Measurements from ENCODE around the gene NXPH3. TPM values are rescaled to one million over a fixed set of nuclear protein-coding genes. Genes with fewer than 3 reads are reported as not detected.

Gene NXPH3
- total and polyA plus RNA-seq, 2 donors (not counting 1 experiment from before 2014, with no cell fraction given), result not detected

DNA sequence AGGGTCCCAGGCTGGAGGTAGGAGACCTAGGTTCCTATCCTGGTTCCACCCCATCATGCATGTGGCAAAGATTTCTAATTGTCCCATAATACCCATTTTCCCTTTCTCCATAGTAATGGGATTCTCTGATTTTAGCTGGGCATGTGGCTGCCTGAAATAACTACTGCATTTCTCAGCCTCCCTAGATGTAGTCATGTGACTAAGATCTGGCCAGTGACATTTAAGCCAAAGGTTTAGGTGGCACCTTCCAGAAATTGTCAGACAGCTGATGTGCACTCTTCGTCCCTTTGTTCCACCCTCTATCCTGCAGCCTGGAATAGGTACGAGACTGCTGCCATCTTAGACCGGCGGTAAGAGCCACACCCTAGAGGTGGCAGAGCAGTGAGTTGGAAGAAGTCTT, 8.2 kb downstream of the NXPH3 start:
- Mint-ChIP-seq H3K4me1 (no peaks in the 10 kb centered on the region), H3K9me3 (ENCODE audit: insufficient read depth) (no peaks in the 10 kb centered on the region), H3K27ac (no peak overlapping the region), H3K27me3 (no peaks in the 10 kb centered on the region), H3K4me3 (no peak overlapping the region)
- DNase-seq (no peak), ATAC-seq (ENCODE audit: low read depth) (no peak)
- Histone ChIP-seq H3K9me3 (ENCODE audit: control extremely low read depth in 1 of 3, control insufficient read depth in 2 of 3, insufficient read depth in 1 of 3, low read length in 2 of 3) (no peaks in the 10 kb centered on the region), H3K4me2 (replicated peaks; ENCODE audit: low read depth, low read length, poor library complexity, severe bottlenecking) (no peak overlapping the region), H3K27ac (ENCODE audit: low read length in 2 of 2) (no peak overlapping the region), H2AFZ (ENCODE audit: insufficient read depth, low read depth, low read length, poor library complexity, severe bottlenecking) (no peak overlapping the region), H4K20me1 (ENCODE audit: control insufficient read depth, insufficient read depth, low read length, poor library complexity, severe bottlenecking) (no peaks in the 10 kb centered on the region), H3K36me3 (replicated peaks in 1 of 2; ENCODE audit: control extremely low read depth in 1 of 2, control insufficient read depth in 1 of 2, extremely low read depth in 1 of 2, insufficient read depth in 2 of 2, low read length in 1 of 2) (no peaks in the 10 kb centered on the region), H3K4me1 (ENCODE audit: control insufficient read depth in 2 of 2, insufficient read depth in 2 of 2, low read length in 2 of 2) (no peaks in the 10 kb centered on the region), H3K9ac (ENCODE audit: low read length) (no peak overlapping the region), H3K79me2 (ENCODE audit: control insufficient read depth, insufficient read depth, low read length) (no peaks in the 10 kb centered on the region), H3K27me3 (replicated peaks in 1 of 4; ENCODE audit: control extremely low read depth in 1 of 4, control insufficient read depth in 3 of 4, insufficient read depth in 4 of 4, low read length in 3 of 4) (no peaks in the 10 kb centered on the region), H3K4me3 (ENCODE audit: control extremely low read depth in 1 of 5, extremely low read depth in 1 of 5, insufficient read depth in 1 of 5, low read depth in 2 of 5, low read length in 4 of 5) (no peak overlapping the region)
- ChIA-PET CTCF (no interaction called here), POLR2A (interaction anchor here (0.6 kb wide), 1 partner anchor 508 kb away, joined by 9 read pairs; no protein-coding TSS in a partner anchor)
- WGBS (ENCODE audit: insufficient coverage), result 100% methylated on average over 1 of the region's 4 CpGs
- intact Hi-C loops (cut with micrococcal nuclease), result no loop called here
- TF ChIP-seq, protein P1, sequence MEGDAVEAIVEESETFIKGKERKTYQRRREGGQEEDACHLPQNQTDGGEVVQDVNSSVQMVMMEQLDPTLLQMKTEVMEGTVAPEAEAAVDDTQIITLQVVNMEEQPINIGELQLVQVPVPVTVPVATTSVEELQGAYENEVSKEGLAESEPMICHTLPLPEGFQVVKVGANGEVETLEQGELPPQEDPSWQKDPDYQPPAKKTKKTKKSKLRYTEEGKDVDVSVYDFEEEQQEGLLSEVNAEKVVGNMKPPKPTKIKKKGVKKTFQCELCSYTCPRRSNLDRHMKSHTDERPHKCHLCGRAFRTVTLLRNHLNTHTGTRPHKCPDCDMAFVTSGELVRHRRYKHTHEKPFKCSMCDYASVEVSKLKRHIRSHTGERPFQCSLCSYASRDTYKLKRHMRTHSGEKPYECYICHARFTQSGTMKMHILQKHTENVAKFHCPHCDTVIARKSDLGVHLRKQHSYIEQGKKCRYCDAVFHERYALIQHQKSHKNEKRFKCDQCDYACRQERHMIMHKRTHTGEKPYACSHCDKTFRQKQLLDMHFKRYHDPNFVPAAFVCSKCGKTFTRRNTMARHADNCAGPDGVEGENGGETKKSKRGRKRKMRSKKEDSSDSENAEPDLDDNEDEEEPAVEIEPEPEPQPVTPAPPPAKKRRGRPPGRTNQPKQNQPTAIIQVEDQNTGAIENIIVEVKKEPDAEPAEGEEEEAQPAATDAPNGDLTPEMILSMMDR (IDR thresholded peaks at IDR 0.05), result no peak
- TF ChIP-seq EZH2 (IDR thresholded peaks at IDR 0.05; ENCODE audit: borderline replicate concordance, insufficient read depth, low read depth, low read length, poor library complexity, severe bottlenecking), result no peak

DNA sequence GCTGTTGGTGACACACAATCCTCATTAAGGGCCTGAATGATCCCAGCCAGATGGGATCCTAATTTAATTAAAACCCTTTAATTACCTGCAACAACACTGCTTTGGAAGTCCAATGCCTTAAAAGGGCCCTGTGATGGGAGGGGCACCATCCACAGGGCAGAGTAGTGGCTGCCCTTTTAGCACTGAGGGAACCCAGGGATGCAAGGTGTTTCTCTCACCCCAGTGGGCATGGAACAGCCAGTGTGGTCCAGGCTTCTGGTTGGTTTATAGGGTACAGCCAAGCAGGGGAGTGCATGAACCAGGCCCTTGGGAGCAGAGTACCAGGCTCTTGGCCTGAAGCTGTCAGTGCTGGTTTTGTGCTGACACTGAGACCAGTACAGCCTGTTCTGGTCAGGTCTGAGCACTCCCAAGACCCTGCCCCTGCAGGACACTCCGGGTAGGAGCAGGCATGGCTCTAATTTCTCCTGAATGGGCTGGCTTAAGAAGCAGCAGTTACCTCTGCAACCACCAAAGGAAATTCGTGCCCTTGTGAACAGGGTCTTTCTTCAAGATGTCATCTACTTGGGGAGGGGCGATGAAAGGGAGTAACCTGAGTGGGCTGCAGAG, 9.9 kb downstream of the NXPH3 start:
- Histone ChIP-seq H3K9me3 (ENCODE audit: control extremely low read depth in 1 of 3, control insufficient read depth in 2 of 3, insufficient read depth in 1 of 3, low read length in 2 of 3) (no peaks in the 10 kb centered on the region), H3K9ac (ENCODE audit: low read length) (no peak overlapping the region), H3K4me3 (ENCODE audit: control extremely low read depth in 1 of 5, extremely low read depth in 1 of 5, insufficient read depth in 1 of 5, low read depth in 2 of 5, low read length in 4 of 5) (no peak overlapping the region), H3K36me3 (replicated peaks in 1 of 2; ENCODE audit: control extremely low read depth in 1 of 2, control insufficient read depth in 1 of 2, extremely low read depth in 1 of 2, insufficient read depth in 2 of 2, low read length in 1 of 2) (no peaks in the 10 kb centered on the region), H2AFZ (ENCODE audit: insufficient read depth, low read depth, low read length, poor library complexity, severe bottlenecking) (no peak overlapping the region), H3K4me2 (replicated peaks; ENCODE audit: low read depth, low read length, poor library complexity, severe bottlenecking) (no peak overlapping the region), H3K27ac (ENCODE audit: low read length in 2 of 2) (no peak overlapping the region), H3K4me1 (ENCODE audit: control insufficient read depth in 2 of 2, insufficient read depth in 2 of 2, low read length in 2 of 2) (no peaks in the 10 kb centered on the region), H3K27me3 (replicated peaks in 1 of 4; ENCODE audit: control extremely low read depth in 1 of 4, control insufficient read depth in 3 of 4, insufficient read depth in 4 of 4, low read length in 3 of 4) (no peaks in the 10 kb centered on the region), H3K79me2 (ENCODE audit: control insufficient read depth, insufficient read depth, low read length) (no peaks in the 10 kb centered on the region), H4K20me1 (ENCODE audit: control insufficient read depth, insufficient read depth, low read length, poor library complexity, severe bottlenecking) (no peaks in the 10 kb centered on the region)
- H3K27ac Mint-ChIP-seq, result no peak overlapping the region
- no peak overlapping the region for H3K4me3 Mint-ChIP-seq
- H3K27me3 Mint-ChIP-seq, result no peaks in the 10 kb centered on the region
- TF ChIP-seq EZH2 (IDR thresholded peaks at IDR 0.05; ENCODE audit: borderline replicate concordance, insufficient read depth, low read depth, low read length, poor library complexity, severe bottlenecking), result no peak
- TF ChIP-seq, protein P1 (IDR thresholded peaks at IDR 0.05), result no peak
- WGBS (ENCODE audit: insufficient coverage), result 92% methylated on average over 3 of the region's 3 CpGs
- ATAC-seq (ENCODE audit: low read depth) (no peak), DNase-seq (no peak)
- POLR2A ChIA-PET, result no interaction called here
- H3K9me3 Mint-ChIP-seq (ENCODE audit: insufficient read depth), result no peaks in the 10 kb centered on the region
- no peaks in the 10 kb centered on the region for H3K4me1 Mint-ChIP-seq
- CTCF ChIA-PET, result no interaction called here
- intact Hi-C loops (cut with micrococcal nuclease), result no loop called here

All from B cell (primary cell).